Stomach (tissue), 4 donors: Measurements from ENCODE around the gene TMTC1.

Experiments used
- CTCF ChIP-seq, 7 experiments: fragments of 450-650 bp in 4 of 7; fragments of 200-600 bp in 3 of 7; sonication (generic) in 3 of 7; IDR thresholded peaks; one replicate each; pipeline ENCODE4 v1.5.1; 2016 to 2019; ENCODE audit warnings: antibody characterized with exemption in 7 of 7, control low read depth in 2 of 7, mild to moderate bottlenecking in 1 of 7
- POLR2A ChIP-seq, 4 donors: fragments of 450-650 bp; IDR thresholded peaks; one replicate each; pipeline ENCODE4 v1.6.1; 2016; ENCODE audit warnings: antibody characterized with exemption in 4 of 4, control low read depth in 2 of 4, mild to moderate bottlenecking in 1 of 4, moderate library complexity in 1 of 4
- POLR2AphosphoS5 ChIP-seq, 3 donors: sonication (generic); formaldehyde crosslinking; IDR thresholded peaks; one replicate each; pipeline ENCODE4 v1.6.1; 2016; ENCODE audit warnings: antibody characterized with exemption in 3 of 3

- TF ChIP-seq POLR2AphosphoS5 (IDR thresholded peaks at IDR 0.05) = no peak
- TF ChIP-seq CTCF (IDR thresholded peaks at IDR 0.05) = no peak
- no peak for TF ChIP-seq POLR2A (IDR thresholded peaks at IDR 0.05)
These were observed 49.4 kb downstream of the TMTC1 start for GRCh38 chr12:29734305-29734704.
